ENCODE results near the gene CD28. TPM values are rescaled to one million over a fixed set of nuclear protein-coding genes. Genes with fewer than 3 reads are reported as not detected.
"Not testable (repeated sequence)": the region's sequence is repeated elsewhere in the genome, so short reads cannot be mapped to it uniquely, and the experiment has no call there.

CD28 gene
- total RNA-seq, 2 experiments from 2014 or later = 279 to 285 TPM

GRCh38 chr2:203689426-203690116 lies 16.9 kb upstream of the CD28 start:
- no peaks in the 10 kb centered on the region for H3K27me3 Mint-ChIP-seq
- DNase-seq = no peak
- ChIA-PET POLR2A (no interaction called here), CTCF (interaction anchor here (1.5 kb wide), 1 partner anchor 38 kb away, joined by 4 read pairs; no protein-coding TSS in a partner anchor)
- H3K4me1 Mint-ChIP-seq (ENCODE audit: low read depth) = peaks cover 20% of the 10 kb centered on the region
- no peak overlapping the region for H3K27ac Mint-ChIP-seq
- H3K9me3 Mint-ChIP-seq = no peaks in the 10 kb centered on the region
- H3K4me3 Mint-ChIP-seq = no peak overlapping the region
- intact Hi-C loops (cut with micrococcal nuclease) = no loop called here
- no peaks in the 10 kb centered on the region for H3K36me3 Mint-ChIP-seq

- no peaks in the 10 kb centered on the region for H3K9me3 Mint-ChIP-seq
- peaks cover 21% of the 10 kb centered on the region for H3K4me1 Mint-ChIP-seq (ENCODE audit: low read depth)
- H3K4me3 Mint-ChIP-seq = no peak overlapping the region
- DNase-seq = no peak
- ChIA-PET POLR2A (no interaction called here), CTCF (interaction anchor here (1.5 kb wide), 1 partner anchor 39 kb away, joined by 4 read pairs; no protein-coding TSS in a partner anchor)
- intact Hi-C loops (cut with micrococcal nuclease) = no loop called here
- no peaks in the 10 kb centered on the region for H3K27me3 Mint-ChIP-seq
- H3K36me3 Mint-ChIP-seq = no peaks in the 10 kb centered on the region
- no peak overlapping the region for H3K27ac Mint-ChIP-seq
Measured at GRCh38 chr2:203690117-203690431, 16.4 kb upstream of the CD28 start.

GRCh38 chr2:203690441-203691047 lies 15.9 kb upstream of the CD28 start:
- H3K9me3 Mint-ChIP-seq = no peaks in the 10 kb centered on the region
- H3K36me3 Mint-ChIP-seq = no peaks in the 10 kb centered on the region
- no peak overlapping the region for H3K27ac Mint-ChIP-seq
- H3K4me1 Mint-ChIP-seq (ENCODE audit: low read depth) = peaks cover 21% of the 10 kb centered on the region
- intact Hi-C loops (cut with micrococcal nuclease) = no loop called here
- no peaks in the 10 kb centered on the region for H3K27me3 Mint-ChIP-seq
- DNase-seq = no peak
- CTCF ChIA-PET = interaction anchor here (1.5 kb wide), 1 partner anchor 39 kb away, joined by 4 read pairs; no protein-coding TSS in a partner anchor
- no peak overlapping the region for H3K4me3 Mint-ChIP-seq
- POLR2A ChIA-PET = no interaction called here

GRCh38 chr2:203691149-203691548 lies 15.3 kb upstream of the CD28 start:
- no peak for DNase-seq
- ChIA-PET POLR2A (interaction anchor here (0.8 kb wide), 1 partner anchor 8 kb away, joined by 3 read pairs; no protein-coding TSS in a partner anchor), CTCF (no interaction called here)
- Mint-ChIP-seq H3K27me3 (no peaks in the 10 kb centered on the region), H3K9me3 (no peaks in the 10 kb centered on the region), H3K27ac (no peak overlapping the region), H3K36me3 (no peaks in the 10 kb centered on the region), H3K4me3 (no peak overlapping the region), H3K4me1 (ENCODE audit: low read depth) (peaks cover 21% of the 10 kb centered on the region)
- intact Hi-C loops (cut with micrococcal nuclease) = no loop called here

GRCh38 chr2:203692031-203692710 lies 14.3 kb upstream of the CD28 start:
- CTCF ChIA-PET = no interaction called here
- no peak overlapping the region for H3K4me3 Mint-ChIP-seq
- no peak overlapping the region for H3K27ac Mint-ChIP-seq
- H3K9me3 Mint-ChIP-seq = no peaks in the 10 kb centered on the region
- H3K36me3 Mint-ChIP-seq = no peaks in the 10 kb centered on the region
- no peak for DNase-seq
- intact Hi-C loops (cut with micrococcal nuclease) = no loop called here
- H3K4me1 Mint-ChIP-seq (ENCODE audit: low read depth) = peaks cover 21% of the 10 kb centered on the region
- no peaks in the 10 kb centered on the region for H3K27me3 Mint-ChIP-seq
- POLR2A ChIA-PET = interaction anchor here (0.8 kb wide), 1 partner anchor 9 kb away, joined by 3 read pairs; no protein-coding TSS in a partner anchor

GRCh38 chr2:203693242-203693879 lies 13.1 kb upstream of the CD28 start:
- POLR2A ChIA-PET = interaction anchor here (1.0 to 1.6 kb wide), 5 partner anchors 10 to 40 kb away, joined by 3 to 6 read pairs (median 3); no protein-coding TSS in a partner anchor

GRCh38 chr2:203694191-203694590 lies 12.2 kb upstream of the CD28 start:
- H3K4me3 Mint-ChIP-seq = no peak overlapping the region
- H3K4me1 Mint-ChIP-seq (ENCODE audit: low read depth) = peaks cover 21% of the 10 kb centered on the region
- ChIA-PET POLR2A (interaction anchor here (1.0 to 1.6 kb wide), 5 partner anchors 11 to 39 kb away, joined by 3 to 6 read pairs (median 3); no protein-coding TSS in a partner anchor), CTCF (interaction anchor here (1.0 to 1.8 kb wide), 2 partner anchors 10 to 208 kb away, joined by 4 read pairs; no protein-coding TSS in a partner anchor)
- H3K27ac Mint-ChIP-seq = no peak overlapping the region
- intact Hi-C loops (cut with micrococcal nuclease) = no loop called here
- DNase-seq = no peak
- H3K27me3 Mint-ChIP-seq = no peaks in the 10 kb centered on the region
- no peaks in the 10 kb centered on the region for H3K9me3 Mint-ChIP-seq
- H3K36me3 Mint-ChIP-seq = no peaks in the 10 kb centered on the region

More at GRCh38 chr2:203693242-203693879, 13.1 kb upstream of the CD28 start:
- CTCF ChIA-PET = interaction anchor here (0.8 to 1.8 kb wide), 2 partner anchors 9 to 11 kb away, joined by 3 to 4 read pairs; no protein-coding TSS in a partner anchor
- peaks cover 21% of the 10 kb centered on the region for H3K4me1 Mint-ChIP-seq (ENCODE audit: low read depth)
- H3K9me3 Mint-ChIP-seq = no peaks in the 10 kb centered on the region
- H3K36me3 Mint-ChIP-seq = no peaks in the 10 kb centered on the region
- H3K27ac Mint-ChIP-seq = peak overlapping the region; percentile 39
- H3K4me3 Mint-ChIP-seq = no peak overlapping the region
- intact Hi-C loops (cut with micrococcal nuclease) = no loop called here
- no peak for DNase-seq
- no peaks in the 10 kb centered on the region for H3K27me3 Mint-ChIP-seq

GRCh38 chr2:203697190-203697589 lies 9.2 kb upstream of the CD28 start:
- no peak for DNase-seq
- H3K4me1 Mint-ChIP-seq (ENCODE audit: low read depth) = peaks cover 24% of the 10 kb centered on the region
- no peak overlapping the region for H3K4me3 Mint-ChIP-seq
- peaks cover under 1% of the 10 kb centered on the region for H3K9me3 Mint-ChIP-seq
- no peaks in the 10 kb centered on the region for H3K27me3 Mint-ChIP-seq
- peaks cover 2% of the 10 kb centered on the region for H3K36me3 Mint-ChIP-seq
- POLR2A ChIA-PET = no interaction called here
- no peak overlapping the region for H3K27ac Mint-ChIP-seq
- CTCF ChIA-PET = no interaction called here
- intact Hi-C loops (cut with micrococcal nuclease) = no loop called here

- POLR2A ChIA-PET; CTCF ChIA-PET; intact Hi-C loops (cut with micrococcal nuclease); H3K36me3 Mint-ChIP-seq; H3K27me3 Mint-ChIP-seq; H3K9me3 Mint-ChIP-seq; DNase-seq; H3K27ac Mint-ChIP-seq; H3K4me3 Mint-ChIP-seq: not testable (repeated sequence)
- peaks cover 28% of the 10 kb centered on the region for H3K4me1 Mint-ChIP-seq (ENCODE audit: low read depth)
Measured at GRCh38 chr2:203697763-203698162, 8.7 kb upstream of the CD28 start.

GRCh38 chr2:203698410-203698809 lies 8.0 kb upstream of the CD28 start:
- H3K27me3 Mint-ChIP-seq; intact Hi-C loops (cut with micrococcal nuclease); DNase-seq; CTCF ChIA-PET; POLR2A ChIA-PET; H3K36me3 Mint-ChIP-seq; H3K4me3 Mint-ChIP-seq; H3K27ac Mint-ChIP-seq: not testable (repeated sequence)
- Mint-ChIP-seq H3K4me1 (ENCODE audit: low read depth) (peaks cover 27% of the 10 kb centered on the region), H3K9me3 (peaks cover 13% of the 10 kb centered on the region)

- H3K4me1 Mint-ChIP-seq (ENCODE audit: low read depth) = peaks cover 37% of the 10 kb centered on the region
- H3K9me3 Mint-ChIP-seq = peaks cover 15% of the 10 kb centered on the region
- H3K36me3 Mint-ChIP-seq = peaks cover 43% of the 10 kb centered on the region
- ChIA-PET POLR2A (interaction anchor here (0.7 to 11.1 kb wide), 12 partner anchors 11 to 232 kb away, joined by 3 to 176 read pairs (median 4); partner anchors contain the start of genes CTLA4 and ICOS), CTCF (interaction anchor here (0.6 to 2.0 kb wide), 9 partner anchors 11 to 219 kb away, joined by 3 to 4 read pairs (median 3); partner anchors contain the start of gene CTLA4)
- H3K27me3 Mint-ChIP-seq = no peaks in the 10 kb centered on the region
- H3K27ac Mint-ChIP-seq = peak overlapping the region; percentile 99
- no peak for DNase-seq
- H3K4me3 Mint-ChIP-seq = peak overlapping the region; percentile 86
- intact Hi-C loops (cut with micrococcal nuclease) = loop anchor here (2.0 kb wide), 1 partner anchor 106 kb away; no protein-coding TSS in a partner anchor
Measured at GRCh38 chr2:203704430-203704829, 2.0 kb upstream of the CD28 start.

Measured in activated CD4-positive, alpha-beta memory T cell treated with anti-CD3 and anti-CD28 coated beads for 36 hours (primary cell).